ENCODE data around the gene CACNA1A.
"Not testable (repeated sequence)": the region's sequence is repeated elsewhere in the genome, so short reads cannot be mapped to it uniquely, and the experiment has no call there.

The CACNA1A gene

DNA sequence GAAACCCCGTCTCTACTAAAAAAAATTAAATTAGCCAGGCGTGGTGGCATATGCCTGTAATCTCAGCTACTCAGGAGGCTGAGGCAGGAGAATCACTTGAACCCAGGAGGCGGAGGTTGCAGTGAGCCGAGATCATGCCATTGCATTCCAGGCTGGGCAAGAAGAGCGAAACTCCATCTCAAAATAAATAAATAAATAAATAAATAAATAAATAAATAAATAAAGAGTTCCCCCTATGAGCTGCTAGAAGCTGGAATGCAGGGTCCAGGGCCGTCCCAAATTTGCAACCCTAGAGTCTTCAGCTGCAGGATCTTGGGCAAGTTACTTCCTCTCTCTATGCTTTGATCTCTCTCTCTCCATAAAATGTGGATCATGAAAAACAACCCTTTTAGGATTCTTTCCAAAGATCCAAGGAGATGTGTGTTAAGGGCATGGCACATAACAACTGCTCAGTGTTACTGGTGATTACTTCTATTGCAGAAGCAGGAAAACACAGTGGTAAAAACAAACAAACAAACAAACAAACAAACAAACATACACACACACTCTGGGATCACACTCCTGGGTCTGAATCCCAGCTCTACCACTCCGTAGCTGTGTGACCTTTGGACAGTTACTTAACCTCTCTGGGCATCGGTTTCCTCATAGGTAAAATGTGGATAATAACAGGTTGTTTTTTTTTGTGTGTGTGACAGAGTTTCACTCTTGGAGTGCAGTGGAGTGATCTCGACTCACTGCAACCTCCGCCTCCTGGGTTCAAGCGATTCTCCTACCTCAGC lies 78.8 kb downstream of the CACNA1A start:
- DNase-seq (ENCODE audit: low spot score): no peak

DNA sequence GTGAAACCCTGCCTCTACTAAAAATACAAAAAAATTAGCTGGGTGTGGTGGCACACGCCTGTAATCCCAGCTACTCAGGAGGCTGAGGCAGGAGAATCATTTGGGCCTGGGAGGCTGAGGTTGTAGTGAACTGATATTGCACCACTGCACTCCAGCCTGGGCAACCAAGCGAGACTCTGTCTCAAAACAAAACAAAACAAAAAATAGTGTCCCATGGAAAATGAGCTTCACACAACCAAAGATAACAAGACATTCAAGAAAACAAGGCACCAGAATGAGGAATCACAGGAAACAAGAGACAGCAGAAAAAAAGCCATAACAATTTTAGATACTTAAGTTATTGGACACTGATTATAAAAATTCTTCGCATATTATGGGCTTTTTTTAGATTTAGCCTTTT lies 80.4 kb downstream of the CACNA1A start:
- not testable (repeated sequence) for DNase-seq (ENCODE audit: low spot score)

DNA sequence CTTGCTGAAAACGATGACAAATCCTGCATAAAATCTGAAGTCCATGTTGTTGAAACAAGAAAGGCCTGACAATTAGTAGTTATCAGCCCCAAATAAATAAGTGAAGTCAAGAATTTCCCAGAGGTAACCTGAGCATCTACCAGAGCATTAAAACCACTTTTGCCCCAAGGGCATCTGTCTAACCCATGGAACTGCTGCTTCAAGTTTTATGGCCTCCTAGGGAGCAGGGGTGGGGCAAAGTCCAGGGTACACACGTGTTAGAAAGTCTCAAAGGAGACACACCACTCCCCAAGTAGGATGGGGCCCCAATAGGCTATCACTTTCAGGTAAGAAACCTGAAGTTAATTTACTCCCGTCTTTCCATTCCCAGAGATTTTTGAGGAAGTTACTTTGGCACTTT lies 81.1 kb downstream of the CACNA1A start:
- no peak for DNase-seq (ENCODE audit: low spot score)

DNA sequence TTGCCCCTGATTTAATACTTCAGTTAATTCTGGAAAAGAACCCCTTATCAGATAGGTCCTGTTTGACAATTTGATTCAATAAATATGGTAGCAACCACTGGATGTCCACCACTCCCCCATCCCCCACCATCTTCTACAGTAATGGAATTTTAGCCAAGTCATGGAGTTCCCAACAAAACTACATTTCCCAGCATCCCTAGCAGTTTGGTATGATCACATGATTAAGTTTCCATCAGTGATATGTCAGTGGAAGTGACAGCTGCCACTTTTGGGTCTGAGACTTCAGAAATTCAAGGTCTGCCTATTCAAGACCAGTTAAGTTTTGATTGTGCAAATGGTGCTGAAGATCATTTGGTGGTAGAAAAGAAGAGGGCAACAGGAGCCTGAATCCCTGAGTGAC lies 85.5 kb downstream of the CACNA1A start:
- DNase-seq (ENCODE audit: low spot score): no peak

DNA sequence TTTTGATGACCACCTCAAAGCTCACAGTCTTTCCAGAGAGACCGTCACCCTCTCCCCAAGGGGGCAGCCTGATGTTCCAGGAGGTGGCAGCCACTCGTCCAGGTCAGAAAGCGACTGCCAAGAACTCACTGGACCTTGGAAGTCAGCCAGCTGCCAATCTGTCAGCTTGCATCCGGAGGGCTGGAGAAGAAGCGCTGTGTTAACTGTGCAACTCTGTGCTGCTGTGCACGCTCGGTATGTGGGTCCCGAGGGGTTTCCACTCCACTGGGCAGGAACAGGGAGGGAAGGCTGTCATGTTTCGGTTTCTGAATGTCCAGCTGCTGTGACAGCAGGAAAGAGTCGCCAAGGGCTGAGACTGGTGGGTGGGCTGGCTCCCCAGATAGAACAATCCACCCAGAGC lies 89.2 kb downstream of the CACNA1A start:
- DNase-seq (ENCODE audit: low spot score): no peak

DNA sequence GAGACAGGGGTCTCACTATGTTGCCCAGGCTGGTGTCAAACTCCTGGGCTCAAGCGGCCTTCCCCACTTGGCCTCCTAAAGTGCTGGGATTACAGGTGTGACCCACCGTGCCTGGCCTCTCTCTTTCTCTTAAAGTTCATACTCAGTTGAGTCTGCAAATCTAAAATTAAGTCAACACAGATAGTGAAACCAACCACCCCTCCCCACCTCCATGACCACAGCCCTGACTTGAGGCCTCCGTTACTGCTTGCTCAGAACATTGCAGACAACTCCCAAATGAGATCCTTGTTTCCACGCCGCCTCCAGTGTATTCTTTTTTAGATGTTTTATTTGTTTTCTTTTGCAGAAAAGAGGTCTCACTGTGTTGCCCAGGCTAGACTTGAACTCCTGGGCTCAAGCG lies 94.4 kb downstream of the CACNA1A start:
- no peak for DNase-seq (ENCODE audit: low spot score)

DNA sequence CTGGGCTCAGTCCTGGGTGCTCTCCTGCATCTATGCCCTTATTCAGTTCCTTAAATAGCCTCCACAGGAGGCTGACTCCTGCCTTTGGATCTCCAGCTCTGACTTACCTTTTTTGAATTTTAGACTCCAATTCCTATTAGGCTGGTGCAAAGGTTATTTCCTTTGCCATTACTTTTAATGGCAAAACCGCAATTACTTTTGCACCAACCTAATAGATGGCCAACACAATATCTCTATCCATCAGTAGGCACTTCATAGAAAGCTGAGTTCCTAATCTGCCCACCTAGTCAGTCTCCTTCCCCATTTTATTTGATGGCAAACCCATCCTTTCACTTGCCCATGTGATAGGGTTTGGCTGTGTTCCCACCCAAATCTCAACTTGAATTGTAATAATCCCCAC lies 95.3 kb downstream of the CACNA1A start:
- no peak for DNase-seq (ENCODE audit: low spot score)

DNA sequence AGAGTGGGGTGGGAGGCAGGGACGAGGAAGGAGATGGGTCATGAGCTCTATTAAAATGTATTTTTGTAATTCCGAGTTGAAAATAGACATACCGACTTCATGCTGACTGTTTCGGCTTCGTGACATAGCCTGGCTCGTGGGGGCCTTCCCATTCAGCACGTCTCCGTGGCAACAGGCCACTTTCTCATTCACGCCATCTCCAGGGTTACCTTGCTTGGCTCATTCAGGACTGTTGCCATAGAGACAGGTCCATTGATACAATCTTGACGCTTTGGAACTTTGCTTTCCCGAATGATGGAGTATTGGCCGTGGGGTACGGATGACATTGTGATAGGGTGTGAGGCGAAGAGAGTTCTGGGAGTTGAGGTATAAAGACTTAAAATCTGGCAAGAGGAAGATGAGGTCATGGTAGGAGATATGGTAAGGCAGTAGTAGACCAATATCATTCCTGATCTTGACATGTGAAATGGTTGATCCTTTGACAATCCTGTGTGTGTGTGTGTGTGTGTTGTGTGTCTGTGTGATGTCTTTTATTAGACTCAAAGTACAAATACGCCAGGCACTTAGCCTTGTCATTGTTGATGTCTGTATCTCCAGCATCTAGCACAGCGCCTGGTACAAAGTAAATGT lies 97.3 kb downstream of the CACNA1A start:
- DNase-seq (ENCODE audit: low spot score): no peak

DNA sequence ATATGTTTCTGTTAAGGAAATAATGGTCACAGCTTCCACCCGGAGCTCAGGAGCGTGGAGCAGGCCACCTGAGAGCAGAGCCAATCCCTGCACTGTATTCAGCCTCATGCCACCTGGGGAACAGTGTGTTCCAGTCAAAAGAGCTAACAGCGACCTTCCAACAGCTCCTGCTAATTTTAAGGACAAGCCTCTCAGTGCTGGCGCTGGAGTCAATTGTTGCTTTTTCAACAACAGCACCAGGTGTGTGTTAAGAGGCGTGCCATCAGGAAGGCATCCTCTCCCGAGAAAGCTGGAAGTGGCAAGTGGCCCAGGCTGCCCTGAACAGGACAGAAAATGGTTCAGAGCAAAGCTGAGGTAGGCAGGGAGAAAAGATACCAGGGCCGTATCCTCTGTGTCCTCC lies 102.0 kb downstream of the CACNA1A start:
- no peak for DNase-seq (ENCODE audit: low spot score)

DNA sequence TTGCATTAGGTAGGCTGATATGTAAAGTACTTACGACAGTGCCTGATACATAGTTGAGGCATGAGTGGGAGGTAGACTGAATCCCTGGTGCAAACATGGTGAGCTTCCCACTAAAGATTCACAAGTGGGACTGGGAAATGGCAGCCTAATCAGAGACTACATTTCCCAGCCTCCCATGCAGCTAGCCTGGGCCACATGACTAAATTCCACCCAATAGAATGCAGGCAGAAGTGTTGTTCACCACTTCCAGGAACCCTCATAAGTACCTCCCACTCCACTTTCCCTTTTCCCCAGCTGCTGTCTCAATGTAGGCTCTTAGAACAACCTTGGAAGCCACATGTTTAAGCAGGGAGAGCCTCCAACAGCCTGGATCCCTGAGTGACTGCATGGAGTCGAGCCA lies 104.9 kb downstream of the CACNA1A start:
- DNase-seq (ENCODE audit: low spot score): no peak

DNA sequence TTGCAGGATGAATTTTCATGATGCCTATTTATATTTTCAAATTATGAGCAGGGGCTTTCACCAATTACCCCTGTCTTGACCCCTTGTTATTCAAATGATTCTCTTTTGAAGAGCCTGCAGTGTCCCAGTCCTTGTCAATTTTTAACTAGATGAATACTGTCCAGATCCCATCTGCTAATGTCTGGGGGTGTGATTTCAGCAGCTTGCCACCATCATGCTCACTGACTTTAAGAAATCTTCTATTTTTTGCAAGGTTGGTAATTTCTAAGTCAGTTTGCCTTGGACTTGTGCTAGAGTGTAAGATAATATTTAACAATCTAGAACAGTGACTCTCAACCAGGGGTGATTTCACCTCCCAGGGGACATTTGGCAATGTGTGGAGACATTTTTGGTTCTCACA lies 106.0 kb downstream of the CACNA1A start:
- no peak for DNase-seq (ENCODE audit: low spot score)

DNA sequence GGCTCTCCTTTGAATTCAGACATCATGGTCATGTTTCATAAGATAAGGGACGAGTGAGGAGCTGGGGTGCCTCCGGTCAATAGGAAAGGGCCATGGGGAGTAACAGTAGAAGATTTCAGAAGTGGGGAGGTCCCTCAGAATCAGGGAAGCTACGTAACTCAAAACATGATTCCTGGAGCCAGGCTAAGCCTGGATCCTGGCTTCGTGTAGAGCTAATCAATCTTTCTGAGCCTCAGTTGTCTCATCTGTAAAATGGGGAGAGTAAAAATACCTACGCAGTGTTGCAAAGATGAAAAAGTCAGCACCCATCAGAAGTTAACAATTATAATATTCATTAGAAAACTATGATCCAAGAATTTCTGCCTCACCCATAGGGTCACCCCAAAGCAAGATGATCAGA lies 106.5 kb downstream of the CACNA1A start:
- DNase-seq (ENCODE audit: low spot score): no peak

DNA sequence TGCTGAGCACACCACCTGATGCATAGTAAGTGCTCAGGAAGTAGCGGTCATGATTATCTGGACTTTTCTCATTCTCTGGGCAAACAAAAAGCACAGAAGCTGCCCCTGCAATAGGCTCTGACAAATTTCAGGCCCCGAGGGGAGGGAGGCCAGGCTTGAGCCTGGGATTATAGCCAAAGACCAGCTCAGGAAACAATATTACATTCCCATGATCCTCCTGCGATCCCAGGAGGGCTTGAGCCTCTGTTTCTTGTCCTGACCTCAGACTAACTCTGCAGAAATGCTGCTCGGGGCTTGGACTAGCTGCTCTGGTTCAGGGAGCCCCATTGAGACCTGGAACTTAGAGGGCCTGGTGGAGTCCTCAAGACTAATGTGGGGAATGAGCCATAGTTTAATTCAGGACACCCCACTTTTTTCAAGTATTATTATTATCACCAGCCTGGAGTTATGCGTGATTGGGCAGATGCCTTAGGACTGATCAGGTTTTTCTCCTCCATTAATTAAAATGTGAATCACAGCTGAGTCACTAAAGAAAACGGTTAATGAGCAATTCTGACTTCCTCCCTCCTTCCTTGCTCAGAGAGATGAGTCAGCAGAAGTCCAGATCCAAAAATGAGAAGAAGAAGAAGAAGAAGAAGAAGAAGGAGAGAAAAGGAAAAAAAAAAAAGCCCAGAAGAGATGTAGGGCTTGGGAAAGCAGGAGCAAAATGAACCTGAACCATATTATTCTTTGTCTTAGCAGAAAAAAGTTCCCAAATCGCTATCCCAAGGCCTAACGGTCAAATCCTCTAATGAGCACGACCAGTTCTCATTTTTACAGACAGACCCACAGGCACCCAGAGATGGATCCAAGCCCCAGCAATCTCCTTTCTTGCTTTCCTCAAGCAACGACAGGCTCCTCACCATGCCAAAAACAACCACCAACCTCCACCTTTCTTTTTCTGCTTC lies 107.2 kb downstream of the CACNA1A start:
- no peak for DNase-seq (ENCODE audit: low spot score)

DNA sequence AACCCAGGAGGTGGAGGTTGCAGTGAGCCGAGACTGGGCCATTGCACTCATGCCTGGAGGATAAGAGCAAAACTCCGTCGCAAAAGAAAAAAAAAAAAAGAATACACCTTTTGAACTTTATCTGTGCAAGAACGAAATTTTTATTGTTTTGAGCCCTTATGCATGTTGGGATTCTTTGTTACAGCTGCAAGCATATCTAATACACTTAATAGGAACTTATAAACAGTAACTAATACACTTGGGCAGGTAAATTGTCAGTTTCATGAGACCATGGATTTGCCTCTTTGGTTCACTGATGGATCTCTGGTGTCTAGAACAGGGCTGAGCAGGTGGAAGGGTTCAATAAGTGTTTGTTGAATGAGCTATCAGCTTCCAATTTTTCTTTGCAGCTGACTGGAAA lies 108.1 kb downstream of the CACNA1A start:
- DNase-seq (ENCODE audit: low spot score): no peak

DNA sequence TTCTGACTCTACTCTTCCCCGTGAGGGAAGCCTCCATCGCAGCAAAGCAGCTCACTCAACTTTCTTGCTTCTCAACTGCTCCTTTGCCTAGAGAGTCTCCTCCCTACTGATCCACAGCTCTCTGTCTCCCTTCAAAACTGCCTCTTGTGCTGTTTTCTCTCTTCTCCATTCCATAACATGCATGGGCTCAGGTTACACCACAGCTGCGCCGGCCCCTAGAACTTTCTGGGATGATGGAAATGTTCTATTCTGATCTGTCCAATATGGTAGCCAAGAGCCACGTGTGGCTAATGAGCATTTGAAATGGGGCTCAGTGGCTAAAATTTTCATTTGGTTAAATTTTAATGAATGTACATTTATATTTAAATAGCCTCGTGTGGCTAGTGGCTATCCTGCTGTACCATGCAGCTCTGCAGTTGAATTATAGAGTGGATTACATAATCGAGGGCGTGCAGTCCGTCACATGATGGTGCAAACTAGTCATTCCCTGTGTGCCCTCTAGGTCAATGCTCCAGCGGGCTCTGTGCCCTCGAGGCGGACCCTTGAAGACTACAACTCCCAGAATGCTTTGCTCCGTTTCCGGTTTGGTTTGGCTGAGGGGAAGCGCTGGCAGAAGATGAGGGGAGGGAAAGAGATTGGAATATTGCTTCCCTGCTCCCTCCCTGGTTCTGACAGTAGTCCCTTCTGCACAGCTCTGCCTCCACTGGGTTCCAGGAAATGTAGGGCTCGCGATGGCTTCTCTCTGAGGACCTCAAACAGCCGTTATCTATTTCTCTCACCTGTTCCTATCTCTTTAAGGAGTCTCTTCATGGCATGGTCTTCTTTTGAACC lies 109.8 kb downstream of the CACNA1A start:
- DNase-seq (ENCODE audit: low spot score): no peak

DNA sequence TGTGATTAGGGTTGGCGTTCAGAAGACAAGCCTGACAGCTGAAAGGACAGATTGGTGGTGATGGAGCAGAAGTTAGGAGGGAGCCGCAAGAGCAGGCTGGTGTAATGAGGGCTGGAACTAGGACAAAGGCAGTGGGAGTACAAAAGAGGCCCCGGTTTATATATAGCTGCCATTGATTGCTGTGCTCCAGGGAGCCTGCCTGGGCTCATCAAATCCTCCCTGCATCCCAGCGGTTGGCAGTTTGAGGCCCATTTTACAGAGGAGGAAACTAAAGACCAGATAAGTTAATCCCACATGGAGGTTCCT lies 123.7 kb downstream of the CACNA1A start:
- DNase-seq (ENCODE audit: low spot score): no peak

DNA sequence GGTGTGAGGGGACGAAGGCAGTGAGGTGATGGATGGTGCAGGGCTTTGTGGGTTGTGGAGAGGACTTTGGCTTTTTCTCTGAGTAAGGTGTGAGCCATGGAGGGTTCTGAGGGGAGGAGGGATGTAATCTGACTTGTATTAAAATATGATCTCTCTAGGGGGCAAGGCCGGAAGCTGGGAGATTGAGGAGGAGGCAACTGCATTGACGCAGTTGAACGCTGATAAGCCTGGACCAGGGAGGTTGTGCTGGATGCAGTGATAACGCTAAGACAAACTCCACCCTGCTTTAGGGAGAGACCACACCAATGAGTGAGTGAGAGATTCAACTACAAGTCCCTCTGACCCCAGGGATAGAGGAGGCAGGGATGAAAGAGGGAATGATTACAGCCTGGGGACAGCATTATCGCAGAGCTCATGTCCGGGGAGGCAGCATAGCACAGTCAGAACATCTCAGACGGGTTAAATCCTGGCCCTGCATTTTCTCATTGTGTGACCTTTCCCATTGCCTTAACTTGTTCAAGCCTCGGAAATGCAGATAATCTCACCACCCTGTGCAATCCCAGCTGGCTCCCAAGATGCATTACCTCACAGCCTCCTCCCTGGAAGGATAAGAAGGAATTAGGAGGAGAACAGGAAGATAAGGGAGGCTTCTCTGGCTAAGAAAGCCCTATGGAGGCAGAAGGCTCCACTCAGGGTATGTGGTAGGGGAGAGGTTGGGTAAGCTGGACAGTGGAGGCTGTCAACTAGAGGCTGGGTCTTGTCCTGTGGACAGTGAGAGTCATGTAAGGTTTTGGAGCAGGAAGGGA lies 124.2 kb downstream of the CACNA1A start:
- no peak for DNase-seq (ENCODE audit: low spot score)

DNA sequence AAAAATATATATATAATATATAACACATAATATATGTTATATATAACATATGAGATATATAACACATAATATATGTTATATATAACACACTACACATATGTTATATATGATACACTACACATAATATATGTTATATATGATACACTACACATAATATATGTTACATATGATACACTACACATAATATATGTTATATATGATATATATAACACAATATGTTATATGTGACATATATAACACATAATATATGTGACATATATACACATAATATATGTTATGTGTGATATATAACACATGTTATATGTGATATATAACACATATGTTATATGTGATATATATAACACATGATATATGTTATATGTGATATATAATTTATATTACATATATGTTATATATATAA lies 129.7 kb downstream of the CACNA1A start:
- DNase-seq (ENCODE audit: low spot score): no peak

DNA sequence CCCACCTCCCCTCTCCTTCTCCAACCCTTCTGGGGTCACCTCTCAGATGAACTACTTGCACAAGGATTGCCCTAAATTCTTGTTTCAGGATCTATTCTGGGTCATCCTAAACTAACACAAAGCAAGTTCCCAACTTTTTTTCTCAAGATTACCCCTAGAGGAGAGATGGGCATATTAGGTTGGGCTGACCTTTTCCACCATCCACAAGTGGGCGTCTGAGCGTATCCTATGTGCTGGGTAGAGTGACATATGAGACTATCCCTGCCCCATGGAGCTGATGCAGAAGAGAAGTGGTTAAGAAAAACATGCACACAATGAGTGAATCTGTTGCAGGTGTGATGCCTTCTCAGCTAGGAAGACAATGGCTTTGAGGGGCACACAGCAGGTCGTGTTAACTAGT lies 132.7 kb downstream of the CACNA1A start:
- DNase-seq (ENCODE audit: low spot score): no peak

DNA sequence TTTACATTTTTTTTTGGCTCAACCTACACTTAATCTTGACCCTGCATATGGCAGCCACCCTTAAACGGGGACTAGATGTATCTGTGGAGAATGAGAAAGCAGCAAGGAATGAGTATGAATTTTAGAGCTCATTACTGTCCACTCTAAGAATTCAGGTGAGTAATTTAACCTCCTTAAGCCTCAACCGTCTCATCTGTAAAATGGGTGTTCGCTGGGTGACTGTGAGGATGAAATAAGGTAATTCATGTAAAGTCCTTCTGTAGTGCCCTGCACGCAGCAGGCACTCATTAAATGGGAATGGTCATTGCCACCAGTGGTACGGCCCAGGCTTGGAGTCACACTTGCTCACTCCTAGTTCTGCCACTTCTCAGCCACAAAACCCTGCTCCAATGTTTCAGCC lies 135.3 kb downstream of the CACNA1A start:
- DNase-seq (ENCODE audit: low spot score): no peak

DNA sequence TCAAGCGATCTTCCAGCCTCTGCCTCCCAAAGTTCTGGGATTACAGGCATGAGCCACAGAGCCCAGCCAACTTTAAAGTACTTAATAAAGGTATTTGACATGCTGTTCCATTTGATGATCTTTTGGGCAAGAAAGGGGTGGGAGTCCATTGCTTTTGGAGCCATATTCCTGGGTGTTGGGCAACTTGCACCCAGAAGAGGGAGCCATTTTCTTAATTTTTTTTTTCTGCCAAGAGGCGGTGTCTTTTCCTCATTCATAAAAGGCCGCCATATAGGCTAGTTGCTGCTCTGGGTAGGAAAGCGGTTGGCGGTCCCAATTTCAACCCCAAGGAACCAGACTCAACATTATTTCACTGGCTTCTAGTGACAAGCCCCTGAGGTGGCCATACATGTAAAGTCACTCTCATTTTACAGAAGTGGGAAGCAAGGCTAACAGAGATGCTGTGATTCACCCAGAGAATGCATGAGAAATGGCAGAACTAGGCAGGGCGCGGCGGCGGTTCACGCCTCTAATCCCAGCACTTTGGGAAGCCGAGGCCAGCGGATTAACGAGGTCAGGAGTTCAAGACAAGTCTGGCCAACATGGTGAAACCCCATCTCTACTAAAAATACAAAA lies 139.6 kb downstream of the CACNA1A start:
- no peak for DNase-seq (ENCODE audit: low spot score)

Measured in left forelimb (tissue), 1 donor.